ENCODE data around the gene GRHPR. TPM values are rescaled to one million over a fixed set of nuclear protein-coding genes. Genes with fewer than 3 reads are reported as not detected.

Gene GRHPR
- total RNA-seq, 1 donor from 2014 or later = 113 TPM

- no peak for DNase-seq
These were observed 23.2 kb upstream of the GRHPR start for GRCh38 chr9:37399336-37399735.

GRCh38 chr9:37404590-37404989 lies 17.9 kb upstream of the GRHPR start:
- no peak for DNase-seq

GRCh38 chr9:37405350-37405749 lies 17.1 kb upstream of the GRHPR start:
- DNase-seq = no peak

- no peak for DNase-seq
These were observed 16.6 kb upstream of the GRHPR start for GRCh38 chr9:37405764-37406380.

GRCh38 chr9:37406603-37407401 lies 15.7 kb upstream of the GRHPR start:
- DNase-seq = no peak

GRCh38 chr9:37407468-37407867 lies 15.0 kb upstream of the GRHPR start:
- no peak for DNase-seq

GRCh38 chr9:37408933-37409710 lies 13.4 kb upstream of the GRHPR start:
- no peak for DNase-seq

- DNase-seq = no peak
These were observed 12.1 kb upstream of the GRHPR start for GRCh38 chr9:37410354-37410861.

GRCh38 chr9:37410969-37411785 lies 11.3 kb upstream of the GRHPR start:
- DNase-seq = no peak

- DNase-seq = peak; percentile 80
These were observed 9.9 kb upstream of the GRHPR start for GRCh38 chr9:37412431-37413151.

GRCh38 chr9:37413311-37413710 lies 9.2 kb upstream of the GRHPR start:
- no peak for DNase-seq

- no peak for DNase-seq
These were observed 8.0 kb upstream of the GRHPR start for GRCh38 chr9:37414503-37414943.

- peak; percentile 76 for DNase-seq
These were observed 7.3 kb upstream of the GRHPR start for GRCh38 chr9:37415011-37415719.

GRCh38 chr9:37417252-37417803 lies 5.2 kb upstream of the GRHPR start:
- no peak for DNase-seq

GRCh38 chr9:37417857-37418618 lies 4.5 kb upstream of the GRHPR start:
- no peak for DNase-seq

- DNase-seq = no peak
These were observed 3.3 kb upstream of the GRHPR start for GRCh38 chr9:37419204-37419603.

- DNase-seq = no peak
These were observed 2.0 kb upstream of the GRHPR start for GRCh38 chr9:37420271-37421215.

- no peak for DNase-seq
These were observed 595 bp upstream of the GRHPR start for GRCh38 chr9:37421914-37422288.
